ENCODE results near the gene ZIM2.

The ZIM2 gene

GRCh38 chr19:56806639-56807038, 33.9 kb downstream of the ZIM2 start:
- DNase-seq (ENCODE audit: low spot score) = no peak

- no peak for DNase-seq (ENCODE audit: low spot score)
Observed at GRCh38 chr19:56778351-56778750, 62.2 kb downstream of the ZIM2 start.

GRCh38 chr19:56769650-56770049, 70.9 kb downstream of the ZIM2 start:
- no peak for DNase-seq (ENCODE audit: low spot score)

DNA sequence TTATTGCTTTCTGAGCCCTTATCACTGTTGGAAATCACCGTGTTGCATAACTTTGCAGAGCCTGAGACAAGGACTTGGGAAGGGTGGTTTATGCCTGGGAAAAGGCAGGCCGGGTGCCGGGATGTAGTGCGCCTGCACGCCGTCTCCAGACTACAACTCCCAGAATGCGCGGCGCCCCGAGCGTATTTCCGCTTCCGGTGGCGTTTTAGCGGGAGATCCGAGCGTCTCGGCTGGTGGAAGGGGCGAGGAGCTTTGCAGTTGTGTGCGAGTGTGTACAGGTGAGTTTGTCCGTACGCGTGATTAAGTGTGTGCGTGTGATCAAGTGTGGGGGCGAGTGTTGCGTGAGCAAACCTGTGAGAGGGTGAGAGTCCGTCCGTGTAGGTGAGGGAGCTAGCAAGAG, 75.4 kb downstream of the ZIM2 start:
- no peak for DNase-seq (ENCODE audit: low spot score)

DNA sequence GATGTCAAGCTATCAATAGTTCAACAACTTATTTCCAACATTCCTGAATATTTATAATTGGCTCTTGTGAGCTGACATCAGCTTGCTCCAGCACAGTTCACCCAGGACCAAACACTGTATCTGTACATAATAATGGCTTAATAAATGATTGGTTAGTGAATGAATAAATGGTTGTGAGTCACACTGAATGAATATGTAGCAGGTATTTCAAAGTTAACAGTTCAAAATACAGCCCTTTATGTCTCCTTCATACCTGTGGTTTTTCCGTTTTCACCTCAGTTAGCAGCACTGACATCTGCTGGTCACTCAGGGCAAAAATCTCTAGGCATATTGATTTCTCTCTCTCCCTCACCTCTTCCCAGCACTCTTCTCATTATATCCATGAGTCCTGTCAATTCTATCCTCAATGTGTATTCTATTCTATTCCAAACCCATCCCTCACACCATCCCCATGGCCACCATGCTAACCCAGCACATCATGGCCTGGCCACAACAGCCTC, 76.3 kb downstream of the ZIM2 start:
- no peak for DNase-seq (ENCODE audit: low spot score)

DNA sequence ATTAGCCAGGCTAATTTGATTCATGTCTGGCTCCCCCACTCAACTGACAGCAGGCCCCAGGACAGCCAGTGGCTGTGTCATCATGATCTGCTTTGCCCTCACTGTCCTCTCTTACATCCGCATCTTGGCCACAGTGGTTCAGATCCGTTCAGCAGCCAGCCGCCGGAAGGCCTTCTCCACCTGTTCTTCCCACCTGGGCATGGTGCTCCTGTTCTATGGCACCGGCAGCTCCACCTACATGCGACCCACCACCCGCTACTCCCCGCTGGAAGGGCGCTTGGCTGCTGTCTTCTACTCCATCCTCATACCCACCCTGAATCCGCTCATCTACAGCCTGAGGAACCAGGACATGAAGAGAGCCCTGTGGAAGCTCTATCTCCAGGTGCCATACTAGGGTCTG, 79.7 kb downstream of the ZIM2 start:
- no peak for DNase-seq (ENCODE audit: low spot score)

DNA sequence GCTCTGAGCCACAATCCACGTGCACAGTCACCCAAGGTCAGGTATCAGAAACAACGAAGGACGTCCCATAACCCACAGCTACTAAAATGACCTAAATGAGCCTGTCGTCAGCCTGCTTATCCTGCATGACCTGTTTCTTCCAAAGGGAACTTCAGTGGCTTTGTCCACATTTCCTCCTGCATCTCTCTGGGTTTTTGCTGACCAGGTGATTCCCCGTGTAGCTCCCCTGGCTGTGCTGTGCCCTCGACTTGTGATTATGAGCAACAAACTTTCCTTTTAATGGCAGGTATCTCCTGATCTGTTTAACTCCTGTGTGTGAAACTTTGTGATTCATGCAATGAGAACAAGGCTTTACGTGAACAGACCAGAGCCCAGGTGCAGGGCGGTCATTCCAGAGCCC, 81.0 kb downstream of the ZIM2 start:
- DNase-seq (ENCODE audit: low spot score) = no peak

DNA sequence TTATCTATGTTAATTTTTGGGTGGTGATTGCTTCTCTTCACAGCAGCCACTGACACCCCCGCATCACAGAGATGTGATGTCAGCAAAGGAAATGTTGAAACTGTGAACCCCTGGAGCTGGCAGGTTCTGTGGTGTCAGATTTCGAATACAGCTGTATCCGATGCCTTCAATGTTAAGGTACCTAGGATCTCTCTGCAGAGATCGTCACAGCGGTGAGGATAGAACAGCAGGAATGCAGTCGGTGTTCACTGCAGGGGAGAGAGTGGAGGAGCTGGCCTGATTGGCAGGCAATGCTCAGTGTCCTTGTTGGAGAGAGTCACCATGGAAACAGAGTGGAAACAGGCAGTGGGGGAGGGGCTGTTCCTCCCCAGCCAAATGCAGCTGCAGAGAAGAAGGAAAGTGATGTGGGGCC, 89.4 kb downstream of the ZIM2 start:
- no peak for DNase-seq (ENCODE audit: low spot score)

DNA sequence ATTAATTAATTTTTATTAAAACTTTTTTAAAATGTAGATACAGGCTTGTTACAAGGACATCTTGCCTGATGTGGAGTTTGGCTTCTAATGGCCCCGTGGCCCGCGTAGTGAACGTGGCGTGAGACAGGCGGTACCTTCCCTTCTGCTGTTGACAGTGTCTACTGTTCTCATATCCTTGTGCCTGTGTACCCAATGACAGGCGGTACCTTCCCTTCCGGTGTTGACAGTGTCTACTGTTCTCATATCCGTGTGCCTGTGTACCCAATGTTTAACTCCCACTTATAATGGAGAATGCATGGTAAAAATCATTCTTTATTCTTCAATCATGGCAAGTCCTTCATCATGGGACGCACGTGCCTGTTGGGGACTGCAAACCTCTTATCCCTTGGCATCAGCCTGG, 89.9 kb downstream of the ZIM2 start:
- DNase-seq (ENCODE audit: low spot score) = no peak

DNA sequence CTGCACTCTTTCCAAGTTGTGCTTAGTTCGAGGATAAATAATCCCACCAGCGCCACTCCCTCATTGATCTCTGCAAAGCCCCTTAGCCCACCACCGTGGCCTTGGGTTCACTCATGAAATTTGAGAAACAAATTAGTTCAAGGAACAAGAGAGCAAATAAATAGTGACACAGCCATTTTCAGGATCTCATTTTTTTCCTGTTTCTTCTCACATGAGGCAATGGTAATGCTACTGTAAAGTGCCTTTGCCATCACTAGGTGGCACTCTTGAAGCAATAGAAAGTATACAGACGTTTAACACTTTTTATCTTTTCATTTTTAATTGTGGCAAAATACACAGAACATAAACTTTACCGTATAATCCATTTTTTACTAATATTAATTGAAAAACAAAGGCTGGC, 92.1 kb downstream of the ZIM2 start:
- DNase-seq (ENCODE audit: low spot score) = no peak

DNA sequence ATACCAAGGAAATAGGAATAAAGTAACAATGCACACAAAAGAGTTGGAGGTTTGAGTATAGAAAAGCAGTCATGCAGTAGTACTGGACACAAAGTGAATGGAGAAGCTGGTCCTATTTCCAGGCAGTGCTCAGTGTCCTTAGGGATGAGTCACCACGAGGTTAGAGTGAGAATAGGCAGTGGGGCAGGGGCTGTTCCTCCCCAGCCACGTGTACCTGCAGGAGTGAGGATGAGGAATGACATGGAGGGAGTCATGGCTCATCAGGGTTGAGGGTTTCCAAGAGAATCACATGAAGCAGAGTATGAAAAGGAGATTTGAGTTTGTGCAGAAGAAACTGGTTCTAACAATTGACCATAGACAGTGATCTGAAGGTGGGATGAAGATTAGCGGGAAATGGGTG, 94.2 kb downstream of the ZIM2 start:
- no peak for DNase-seq (ENCODE audit: low spot score)

DNA sequence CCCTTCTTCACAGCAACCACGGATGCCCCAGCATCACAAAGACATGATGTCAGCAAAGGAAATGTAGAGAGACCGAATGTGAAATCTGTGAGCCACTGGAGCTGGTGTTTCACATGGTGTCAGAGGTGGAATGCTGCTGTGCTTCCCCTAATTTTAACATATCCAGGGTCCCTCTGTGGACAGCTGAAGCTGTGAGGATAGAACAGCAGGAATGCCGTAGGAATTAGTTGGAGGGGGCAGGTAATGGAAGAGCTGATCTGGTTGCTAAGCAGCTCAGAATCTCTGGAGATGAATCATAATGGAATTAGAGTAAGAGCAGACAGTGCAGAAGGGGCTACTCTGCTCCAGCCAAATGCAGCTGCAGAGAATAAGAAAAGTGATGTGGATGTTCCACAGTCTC, 100.0 kb downstream of the ZIM2 start:
- no peak for DNase-seq (ENCODE audit: low spot score)

DNA sequence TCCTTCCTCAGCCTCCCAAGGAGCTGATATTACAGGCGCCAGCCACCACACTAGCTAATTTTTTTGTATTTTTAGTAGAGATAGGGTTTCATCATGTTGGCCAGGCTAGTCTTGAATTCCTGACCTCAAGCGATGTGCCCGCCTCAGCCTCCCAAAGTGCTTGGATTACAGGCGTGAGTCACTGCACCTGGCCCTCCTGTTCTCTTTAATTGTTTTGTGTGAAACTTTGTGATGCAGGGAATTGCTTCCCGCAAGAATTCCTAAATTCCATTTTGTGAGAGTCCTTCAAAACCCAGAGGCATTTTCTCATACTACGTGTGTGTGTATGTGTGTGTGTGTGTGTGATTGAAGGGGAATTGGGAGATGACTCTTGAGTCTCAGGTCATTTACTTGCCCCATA, 104.0 kb downstream of the ZIM2 start:
- no peak for DNase-seq (ENCODE audit: low spot score)

DNA sequence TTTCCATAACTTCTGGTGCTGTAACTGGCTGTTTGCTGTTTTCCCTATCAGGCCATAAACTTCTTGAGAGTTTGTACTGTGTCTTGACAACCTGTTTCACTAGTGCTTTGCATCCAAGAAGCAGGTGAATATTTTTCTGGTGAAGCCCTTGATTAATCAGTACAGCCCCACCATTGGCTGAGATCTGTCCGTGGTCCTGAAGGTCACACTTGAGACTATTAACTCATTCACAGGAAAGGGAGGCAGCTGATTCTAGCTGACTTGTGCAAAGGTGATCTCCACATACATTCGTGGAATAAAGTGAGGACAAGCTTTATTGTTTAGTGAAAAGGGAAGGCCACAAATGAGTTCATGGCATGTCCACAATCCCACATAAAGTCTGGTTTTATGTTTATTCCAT, 107.5 kb downstream of the ZIM2 start:
- DNase-seq (ENCODE audit: low spot score) = no peak

GRCh38 chr19:56727677-56728076, 112.8 kb downstream of the ZIM2 start:
- DNase-seq (ENCODE audit: low spot score) = no peak

- DNase-seq (ENCODE audit: low spot score) = no peak
Observed at GRCh38 chr19:56725829-56726424, 114.6 kb downstream of the ZIM2 start.
